IMR-90 (cell line): Measurements from ENCODE around the gene NT5DC2. TPM values are rescaled to one million over a fixed set of nuclear protein-coding genes. Genes with fewer than 3 reads are reported as not detected.

ENCODE experiments used
- ATAC-seq: fragments of 200-7000 bp; cut with Tn5 transposase; 2 replicates; pipeline ENCODE4 v1.9.1; 2020; ENCODE audit warnings: low read depth, mild to moderate bottlenecking, moderate library complexity
- BruUV-seq: library from RNA; stranded (reverse); fragments of 400-500 nt; replicated peaks from 2 replicates; lab custom pipeline; 2021; lab: Mats Ljungman, UMichigan
- CTCF ChIA-PET: fragments of 300-600 bp; formaldehyde crosslinking; extraction: SDS; loops from one replicate; lab custom pipeline; 2021; ENCODE audit warnings: antibody characterized with exemption; lab: Yijun Ruan, JAX
- POLR2A ChIA-PET: fragments of 300-600 bp; sonication (Branson Sonifier 250); formaldehyde crosslinking; loops from one replicate; lab custom pipeline; 2022; ENCODE audit warnings: antibody characterized with exemption; ENCODE audit not compliant: unreplicated experiment; lab: Charles Lee
- DNase-seq: peaks from one replicate; pipeline ENCODE4 v3.0.0; 2013
- H2AFZ ChIP-seq: replicated peaks from 2 replicates; pipeline ENCODE3; 2013; ENCODE audit warnings: low read length, mild to moderate bottlenecking; ENCODE audit not compliant: poor library complexity
- H2AK5ac ChIP-seq: 2 replicates; pipeline ENCODE4 v1.6.1; 2013; ENCODE audit warnings: low read depth, low read length, inconsistent platforms
- H2AK9ac ChIP-seq: replicated peaks from 2 replicates; pipeline ENCODE3; 2013; ENCODE audit warnings: mild to moderate bottlenecking, low read depth, low read length, moderate library complexity; ENCODE audit not compliant: poor library complexity
- H2BK120ac ChIP-seq: 2 replicates; pipeline ENCODE4 v1.6.1; 2013; ENCODE audit warnings: low read depth, low read length, inconsistent platforms
- H2BK15ac ChIP-seq: 3 replicates; pipeline ENCODE4 v1.6.1; 2013; ENCODE audit warnings: low read depth, low read length, inconsistent platforms
- H2BK20ac ChIP-seq: 2 replicates; pipeline ENCODE4 v1.6.1; 2013; ENCODE audit warnings: low read depth, mild to moderate bottlenecking, inconsistent platforms, low read length, moderate library complexity
- H2BK5ac ChIP-seq: 2 replicates; pipeline ENCODE4 v1.6.1; 2013; ENCODE audit warnings: mild to moderate bottlenecking, low read depth, low read length, inconsistent platforms; ENCODE audit not compliant: poor library complexity, severe bottlenecking
- H3K14ac ChIP-seq: replicated peaks from 2 replicates; pipeline ENCODE4 v1.6.1; 2013; ENCODE audit warnings: low read depth, low read length, inconsistent platforms
- H3K18ac ChIP-seq: 2 replicates; pipeline ENCODE4 v1.6.1; 2013; ENCODE audit warnings: low read depth, low read length, control low read depth
- H3K23ac ChIP-seq: 2 replicates; pipeline ENCODE4 v1.6.1; 2013; ENCODE audit warnings: low read depth, low read length, inconsistent platforms
- H3K27ac ChIP-seq: 2 replicates; pipeline ENCODE4 v1.5.1; 2013; ENCODE audit warnings: mild to moderate bottlenecking, control low read depth, low read length; ENCODE audit not compliant: insufficient read depth
- H3K27me3 ChIP-seq: 2 replicates; pipeline ENCODE4 v1.6.1; 2013; ENCODE audit warnings: low read length; ENCODE audit not compliant: control insufficient read depth, insufficient read depth
- H3K36me3 ChIP-seq: 2 replicates; pipeline ENCODE4 v1.6.1; 2013; ENCODE audit warnings: low read length, mixed read lengths; ENCODE audit not compliant: control insufficient read depth, insufficient read depth
- H3K4ac ChIP-seq: 2 replicates; pipeline ENCODE4 v1.6.1; 2013; ENCODE audit warnings: low read depth, low read length, inconsistent platforms
- H3K4me1 ChIP-seq: 2 replicates; pipeline ENCODE4 v1.6.1; 2013; ENCODE audit warnings: low read length, mixed read lengths; ENCODE audit not compliant: control insufficient read depth, insufficient read depth
- H3K4me2 ChIP-seq: 2 replicates; pipeline ENCODE4 v1.6.1; 2013; ENCODE audit warnings: low read depth, mild to moderate bottlenecking, control low read depth, low read length, moderate library complexity
- H3K4me3 ChIP-seq: 2 replicates; pipeline ENCODE4 v1.5.1; 2013; ENCODE audit warnings: low read depth, mild to moderate bottlenecking, control low read depth, low read length, moderate library complexity; ENCODE audit not compliant: insufficient read depth
- H3K56ac ChIP-seq: 2 replicates; pipeline ENCODE4 v1.6.1; 2013; ENCODE audit warnings: low read length, inconsistent platforms; ENCODE audit not compliant: insufficient read depth; ENCODE audit errors: extremely low read depth
- H3K79me1 ChIP-seq, 2 experiments: 2 replicates each; pipeline ENCODE4 v1.6.1; 2013; ENCODE audit warnings: low read length in 2 of 2, inconsistent platforms in 1 of 2, low read depth in 1 of 2
- H3K9ac ChIP-seq: 2 replicates; pipeline ENCODE4 v1.6.1; 2013; ENCODE audit warnings: low read depth, low read length, control low read depth
- H3K9me1 ChIP-seq: 2 replicates; pipeline ENCODE4 v1.6.1; 2013; ENCODE audit warnings: low read length, inconsistent platforms; ENCODE audit not compliant: insufficient read depth
- H3K9me3 ChIP-seq: 2 replicates; pipeline ENCODE4 v1.6.1; 2013; ENCODE audit warnings: low read length; ENCODE audit not compliant: control insufficient read depth, insufficient read depth
- H4K20me1 ChIP-seq: 2 replicates; pipeline ENCODE4 v1.6.1; 2013; ENCODE audit warnings: low read length, inconsistent platforms; ENCODE audit not compliant: insufficient read depth
- H4K5ac ChIP-seq: 2 replicates; pipeline ENCODE4 v1.6.1; 2013; ENCODE audit warnings: mild to moderate bottlenecking, low read depth, low read length, control low read depth
- H4K8ac ChIP-seq, 2 experiments: 2 replicates each; pipeline ENCODE4 v1.6.1; 2013; ENCODE audit warnings: low read depth in 2 of 2, low read length in 2 of 2, control low read depth in 1 of 2, inconsistent platforms in 1 of 2
- H4K91ac ChIP-seq: 2 replicates; pipeline ENCODE4 v1.6.1; 2013; ENCODE audit warnings: low read depth, low read length, inconsistent platforms; ENCODE audit not compliant: insufficient read depth
- BHLHE40 ChIP-seq: fragments of 150-350 bp; IDR thresholded peaks from 2 replicates; pipeline ENCODE4 v1.6.1; 2016; ENCODE audit warnings: mild to moderate bottlenecking, low read depth, low read length
- CEBPB ChIP-seq: IDR thresholded peaks from 2 replicates; pipeline ENCODE4 v1.6.1; 2012; ENCODE audit warnings: low read depth, low read length, improper control_type of control experiment
- FOS ChIP-seq: fragments of 150-350 bp; IDR thresholded peaks from 2 replicates; pipeline ENCODE4 v1.6.1; 2016; ENCODE audit warnings: low read depth, low read length
- MAFK ChIP-seq: IDR thresholded peaks from 2 replicates; pipeline ENCODE4 v1.6.1; 2012; ENCODE audit warnings: low read depth, low read length, improper control_type of control experiment
- MXI1 ChIP-seq: IDR thresholded peaks from 2 replicates; pipeline ENCODE4 v1.6.1; 2012; ENCODE audit warnings: low read depth, mild to moderate bottlenecking, low read length, moderate library complexity, borderline replicate concordance
- NFE2L2 ChIP-seq: fragments of 150-350 bp; IDR thresholded peaks from 2 replicates; pipeline ENCODE4 v1.6.1; 2016; ENCODE audit warnings: low read depth, mild to moderate bottlenecking, low read length
- POLR2A ChIP-seq: IDR thresholded peaks from 2 replicates; pipeline ENCODE4 v1.6.1; 2012; ENCODE audit warnings: mild to moderate bottlenecking, low read depth, low read length
- RCOR1 ChIP-seq: IDR thresholded peaks from 2 replicates; pipeline ENCODE4 v1.6.1; 2012; ENCODE audit warnings: mild to moderate bottlenecking, low read length, improper control_type of control experiment; ENCODE audit not compliant: insufficient replicate concordance
- RFX5 ChIP-seq: IDR thresholded peaks from 2 replicates; pipeline ENCODE4 v1.8.0; 2012; ENCODE audit warnings: low read depth, mild to moderate bottlenecking, low read length, moderate library complexity
- SMC3 ChIP-seq: fragments of 150-350 bp; IDR thresholded peaks from 2 replicates; pipeline ENCODE4 v1.6.1; 2016; ENCODE audit warnings: low read depth, mild to moderate bottlenecking, antibody characterized with exemption, low read length, moderate library complexity
- WGBS, 2 experiments: methylation state at CpG; one replicate each; pipeline versions ENCODE4 v1.1.5 to v1.1.7; 2013; ENCODE audit warnings: missing lambda C conversion rate in 2 of 2; ENCODE audit not compliant: insufficient read length in 1 of 2; ENCODE audit errors: extremely low coverage in 2 of 2; 5-methylcytosine and 5-hydroxymethylcytosine counted together
- dilution Hi-C: fragments of 300-500 bp; cut with HindIII; formaldehyde crosslinking; loops from one replicate; pipeline ENCODE4 v1.14.3; 2018; ENCODE audit warnings: low sequenced_read_pairs; ENCODE audit not compliant: unreplicated experiment
- in situ Hi-C: fragments of 300-500 bp; cut with MboI; formaldehyde crosslinking; loops from 3 replicates; pipeline ENCODE4 v1.14.3; 2019; ENCODE audit warnings: low sequenced_read_pairs, inconsistent platforms, mixed read lengths
- intact Hi-C: fragments of 100-400 bp; cut with micrococcal nuclease; formaldehyde crosslinking; loops from 2 replicates; pipeline ENCODE4 v1.10.0; 2022
- polyA plus RNA-seq, 3 experiments: library from polyadenylated mRNA; depleted of rRNA; stranded (reverse); fragments of >200 nt; gene quantifications; 2 replicates each; pipeline ENCODE4 v1.2.3, GENCODE V29; 2012; ENCODE audit warnings: low replicate concordance in 1 of 3
- total RNA-seq: library from RNA; depleted of rRNA; stranded (reverse); fragments of >200 nt; gene quantifications from 2 replicates; pipeline ENCODE4 v1.2.3, GENCODE V29; 2012
- TF ChIP-seq, protein P1 (sequence below): conservative IDR thresholded peaks from 2 replicates; pipeline ENCODE4 v1.5.1; 2012; ENCODE audit warnings: mild to moderate bottlenecking, low read depth, low read length, improper control_type of control experiment

Gene NT5DC2
- total and polyA plus RNA-seq, 2 of the 4 experiments (the other 2 are of a cell fraction) = 161 to 200 TPM

DNA sequence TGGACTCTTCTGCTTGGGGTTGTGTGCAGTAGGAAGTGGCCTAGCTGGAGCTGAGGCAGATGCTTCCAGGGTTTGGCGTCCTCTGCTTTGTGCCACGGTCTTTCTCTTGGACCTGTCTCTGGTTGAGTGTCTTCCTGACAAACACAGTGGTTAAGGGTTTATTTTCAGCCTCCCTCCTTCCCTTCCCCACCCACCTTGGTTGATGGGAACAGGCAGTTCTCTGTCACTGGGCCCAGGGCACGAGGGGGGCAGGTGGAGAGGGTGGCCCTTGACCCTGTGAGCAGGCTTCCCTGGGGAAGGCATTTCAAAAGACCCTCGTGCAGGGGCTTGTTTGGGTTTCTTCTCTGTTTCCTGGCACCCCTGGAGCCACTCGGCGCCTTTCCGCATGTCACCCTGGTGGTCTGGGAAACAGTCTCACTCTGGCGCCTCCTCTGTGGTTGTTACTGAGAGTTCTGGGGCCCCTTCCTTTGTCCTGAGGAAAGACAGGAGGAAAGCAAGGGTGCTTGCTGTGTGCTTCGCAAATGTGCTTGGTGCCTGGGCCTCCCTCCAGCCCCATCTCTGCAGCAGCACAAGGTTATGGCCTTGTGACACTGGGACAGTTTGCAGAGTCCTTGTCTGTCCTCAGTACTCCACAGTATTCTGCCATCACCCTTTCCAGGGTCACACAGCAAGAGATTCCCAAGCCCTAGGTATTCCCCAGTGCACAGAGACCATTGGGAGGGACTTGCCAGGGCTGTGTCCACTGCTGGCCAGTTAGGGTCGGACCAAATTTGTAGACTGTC is 48.8 kb downstream of the NT5DC2 start:
- H3K27ac ChIP-seq = peak overlapping the region; percentile 24; the same call in 1 of the 2 replicates
- no peak overlapping the region for H4K91ac ChIP-seq
- DNase-seq (no peak), ATAC-seq (no peak)
- H3K4me3 ChIP-seq = no peak overlapping the region
- H3K56ac ChIP-seq = no peak overlapping the region
- no peak overlapping the region for H2BK5ac ChIP-seq
- no peaks in the 10 kb centered on the region for H3K9me3 ChIP-seq
- H2BK120ac ChIP-seq = no peak overlapping the region
- H4K5ac ChIP-seq = no peak overlapping the region
- TF ChIP-seq BHLHE40 = no peak
- no peak for TF ChIP-seq MXI1
- TF ChIP-seq NFE2L2 = no peak
- no peak for TF ChIP-seq RCOR1
- TF ChIP-seq, protein P1, sequence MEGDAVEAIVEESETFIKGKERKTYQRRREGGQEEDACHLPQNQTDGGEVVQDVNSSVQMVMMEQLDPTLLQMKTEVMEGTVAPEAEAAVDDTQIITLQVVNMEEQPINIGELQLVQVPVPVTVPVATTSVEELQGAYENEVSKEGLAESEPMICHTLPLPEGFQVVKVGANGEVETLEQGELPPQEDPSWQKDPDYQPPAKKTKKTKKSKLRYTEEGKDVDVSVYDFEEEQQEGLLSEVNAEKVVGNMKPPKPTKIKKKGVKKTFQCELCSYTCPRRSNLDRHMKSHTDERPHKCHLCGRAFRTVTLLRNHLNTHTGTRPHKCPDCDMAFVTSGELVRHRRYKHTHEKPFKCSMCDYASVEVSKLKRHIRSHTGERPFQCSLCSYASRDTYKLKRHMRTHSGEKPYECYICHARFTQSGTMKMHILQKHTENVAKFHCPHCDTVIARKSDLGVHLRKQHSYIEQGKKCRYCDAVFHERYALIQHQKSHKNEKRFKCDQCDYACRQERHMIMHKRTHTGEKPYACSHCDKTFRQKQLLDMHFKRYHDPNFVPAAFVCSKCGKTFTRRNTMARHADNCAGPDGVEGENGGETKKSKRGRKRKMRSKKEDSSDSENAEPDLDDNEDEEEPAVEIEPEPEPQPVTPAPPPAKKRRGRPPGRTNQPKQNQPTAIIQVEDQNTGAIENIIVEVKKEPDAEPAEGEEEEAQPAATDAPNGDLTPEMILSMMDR = no peak
- no peak for TF ChIP-seq CEBPB
- TF ChIP-seq SMC3 = no peak
- TF ChIP-seq MAFK = no peak
- TF ChIP-seq POLR2A = no peak
- no peak for TF ChIP-seq FOS
- no peak for TF ChIP-seq RFX5
- no peak overlapping the region for H3K4me2 ChIP-seq
- BruUV-seq = no TSS peak
- in situ Hi-C loops = no loop called here
- CTCF ChIA-PET = no interaction called here
- no peak overlapping the region for H2AFZ ChIP-seq
- POLR2A ChIA-PET = no interaction called here
- H3K27me3 ChIP-seq = no peaks in the 10 kb centered on the region
- no peak overlapping the region for H3K9ac ChIP-seq
- H4K20me1 ChIP-seq = peaks cover 32% of the 10 kb centered on the region
- H3K4me1 ChIP-seq = peaks cover 13% of the 10 kb centered on the region; the same call in 1 of the 2 replicates
- H3K23ac ChIP-seq = no peak overlapping the region
- no peak overlapping the region for H2AK5ac ChIP-seq
- dilution Hi-C loops = no loop called here
- H3K18ac ChIP-seq = no peak overlapping the region
- no peak overlapping the region for H2BK20ac ChIP-seq
- WGBS, 2 experiments = 60% methylated on average over 4 of the region's 10 CpGs; no CpG with 5 or more reads in 1 of the 2 experiments
- no peak overlapping the region for H2BK15ac ChIP-seq
- H3K4ac ChIP-seq = no peak overlapping the region; the same call in 1 of the 2 replicates
- peaks cover 14% of the 10 kb centered on the region; the same call in 1 of the 2 replicates for H3K9me1 ChIP-seq
- H3K14ac ChIP-seq = no peak overlapping the region
- H2AK9ac ChIP-seq = no peak overlapping the region
- H3K79me1 ChIP-seq = peaks cover 4 to 45% of the 10 kb centered on the region in 2 experiments; a peak in 3 of 4 replicates
- H3K36me3 ChIP-seq = peaks cover 82% of the 10 kb centered on the region
- H4K8ac ChIP-seq = no peak overlapping the region
- intact Hi-C loops = no loop called here
